ENCODE measurements around the gene WWTR1. TPM values are rescaled to one million over a fixed set of nuclear protein-coding genes. Genes with fewer than 3 reads are reported as not detected.

The WWTR1 gene
- total and polyA plus RNA-seq, 4 donors: 4.5 to 11.8 (median 9.0) TPM

- Histone ChIP-seq H3K4me1 (ENCODE audit: control insufficient read depth in 4 of 4, insufficient read depth in 4 of 4, low read length in 3 of 4) (peaks cover 0 to 10% (median 2%) of the 10 kb centered on the region in 4 donors), H3K27ac (ENCODE audit: low read depth in 1 of 2, low read length in 2 of 2) (no peak overlapping the region)
- no peak for TF ChIP-seq NR2F2 (IDR thresholded peaks at IDR 0.05)
- TF ChIP-seq HNF4A (conservative IDR thresholded peaks at IDR 0.05): no peak
- TF ChIP-seq FOXA1 (IDR thresholded peaks at IDR 0.05): no peak
- no peak for TF ChIP-seq CTCF (IDR thresholded peaks at IDR 0.05; ENCODE audit: low read depth, low read length, missing input control)
- TF ChIP-seq GABPA (IDR thresholded peaks at IDR 0.05 in 1 of 2, conservative IDR thresholded peaks at IDR 0.05 in 1 of 2): no peak
- TF ChIP-seq TAF1 (conservative IDR thresholded peaks at IDR 0.05): no peak
- TF ChIP-seq YY1 (IDR thresholded peaks at IDR 0.05): no peak
- TF ChIP-seq, protein P1, sequence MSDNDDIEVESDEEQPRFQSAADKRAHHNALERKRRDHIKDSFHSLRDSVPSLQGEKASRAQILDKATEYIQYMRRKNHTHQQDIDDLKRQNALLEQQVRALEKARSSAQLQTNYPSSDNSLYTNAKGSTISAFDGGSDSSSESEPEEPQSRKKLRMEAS (IDR thresholded peaks at IDR 0.05): no peak
- TF ChIP-seq SP1 (IDR thresholded peaks at IDR 0.05): no peak
- no peak for TF ChIP-seq HNF4G (IDR thresholded peaks at IDR 0.05)
- TF ChIP-seq, protein P2, sequence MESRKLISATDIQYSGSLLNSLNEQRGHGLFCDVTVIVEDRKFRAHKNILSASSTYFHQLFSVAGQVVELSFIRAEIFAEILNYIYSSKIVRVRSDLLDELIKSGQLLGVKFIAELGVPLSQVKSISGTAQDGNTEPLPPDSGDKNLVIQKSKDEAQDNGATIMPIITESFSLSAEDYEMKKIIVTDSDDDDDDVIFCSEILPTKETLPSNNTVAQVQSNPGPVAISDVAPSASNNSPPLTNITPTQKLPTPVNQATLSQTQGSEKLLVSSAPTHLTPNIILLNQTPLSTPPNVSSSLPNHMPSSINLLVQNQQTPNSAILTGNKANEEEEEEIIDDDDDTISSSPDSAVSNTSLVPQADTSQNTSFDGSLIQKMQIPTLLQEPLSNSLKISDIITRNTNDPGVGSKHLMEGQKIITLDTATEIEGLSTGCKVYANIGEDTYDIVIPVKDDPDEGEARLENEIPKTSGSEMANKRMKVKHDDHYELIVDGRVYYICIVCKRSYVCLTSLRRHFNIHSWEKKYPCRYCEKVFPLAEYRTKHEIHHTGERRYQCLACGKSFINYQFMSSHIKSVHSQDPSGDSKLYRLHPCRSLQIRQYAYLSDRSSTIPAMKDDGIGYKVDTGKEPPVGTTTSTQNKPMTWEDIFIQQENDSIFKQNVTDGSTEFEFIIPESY (IDR thresholded peaks at IDR 0.05): no peak
- TF ChIP-seq EGR1 (IDR thresholded peaks at IDR 0.05; ENCODE audit: low read depth in 2 of 2): no peak
- no peak for TF ChIP-seq RAD21 (IDR thresholded peaks at IDR 0.05)
- TF ChIP-seq, protein P3, sequence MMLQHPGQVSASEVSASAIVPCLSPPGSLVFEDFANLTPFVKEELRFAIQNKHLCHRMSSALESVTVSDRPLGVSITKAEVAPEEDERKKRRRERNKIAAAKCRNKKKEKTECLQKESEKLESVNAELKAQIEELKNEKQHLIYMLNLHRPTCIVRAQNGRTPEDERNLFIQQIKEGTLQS (IDR thresholded peaks at IDR 0.05): no peak
- TF ChIP-seq RXRA (IDR thresholded peaks at IDR 0.05): no peak
- TF ChIP-seq FOXA2 (IDR thresholded peaks at IDR 0.05): no peak
- TF ChIP-seq, protein P4, sequence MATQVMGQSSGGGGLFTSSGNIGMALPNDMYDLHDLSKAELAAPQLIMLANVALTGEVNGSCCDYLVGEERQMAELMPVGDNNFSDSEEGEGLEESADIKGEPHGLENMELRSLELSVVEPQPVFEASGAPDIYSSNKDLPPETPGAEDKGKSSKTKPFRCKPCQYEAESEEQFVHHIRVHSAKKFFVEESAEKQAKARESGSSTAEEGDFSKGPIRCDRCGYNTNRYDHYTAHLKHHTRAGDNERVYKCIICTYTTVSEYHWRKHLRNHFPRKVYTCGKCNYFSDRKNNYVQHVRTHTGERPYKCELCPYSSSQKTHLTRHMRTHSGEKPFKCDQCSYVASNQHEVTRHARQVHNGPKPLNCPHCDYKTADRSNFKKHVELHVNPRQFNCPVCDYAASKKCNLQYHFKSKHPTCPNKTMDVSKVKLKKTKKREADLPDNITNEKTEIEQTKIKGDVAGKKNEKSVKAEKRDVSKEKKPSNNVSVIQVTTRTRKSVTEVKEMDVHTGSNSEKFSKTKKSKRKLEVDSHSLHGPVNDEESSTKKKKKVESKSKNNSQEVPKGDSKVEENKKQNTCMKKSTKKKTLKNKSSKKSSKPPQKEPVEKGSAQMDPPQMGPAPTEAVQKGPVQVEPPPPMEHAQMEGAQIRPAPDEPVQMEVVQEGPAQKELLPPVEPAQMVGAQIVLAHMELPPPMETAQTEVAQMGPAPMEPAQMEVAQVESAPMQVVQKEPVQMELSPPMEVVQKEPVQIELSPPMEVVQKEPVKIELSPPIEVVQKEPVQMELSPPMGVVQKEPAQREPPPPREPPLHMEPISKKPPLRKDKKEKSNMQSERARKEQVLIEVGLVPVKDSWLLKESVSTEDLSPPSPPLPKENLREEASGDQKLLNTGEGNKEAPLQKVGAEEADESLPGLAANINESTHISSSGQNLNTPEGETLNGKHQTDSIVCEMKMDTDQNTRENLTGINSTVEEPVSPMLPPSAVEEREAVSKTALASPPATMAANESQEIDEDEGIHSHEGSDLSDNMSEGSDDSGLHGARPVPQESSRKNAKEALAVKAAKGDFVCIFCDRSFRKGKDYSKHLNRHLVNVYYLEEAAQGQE (IDR thresholded peaks at IDR 0.05): no peak
- TF ChIP-seq JUND (IDR thresholded peaks at IDR 0.05): no peak
Observed at GRCh38 chr3:149514471-149514870, 143.4 kb downstream of the WWTR1 start.

More at GRCh38 chr3:149514471-149514870, 143.4 kb downstream of the WWTR1 start:
- no peak overlapping the region for H3K4me3 ChIP-seq (ENCODE audit: low read depth in 1 of 3, low read length in 3 of 3)
- H3K9ac ChIP-seq (ENCODE audit: low read depth in 1 of 2, low read length in 2 of 2): no peak overlapping the region
- no peaks in the 10 kb centered on the region for H3K9me3 ChIP-seq (ENCODE audit: control insufficient read depth in 4 of 4, low read length in 3 of 4)
- H3K27me3 ChIP-seq (ENCODE audit: control insufficient read depth in 4 of 4, insufficient read depth in 4 of 4, low read length in 3 of 4): no peaks in the 10 kb centered on the region
- H3K36me3 ChIP-seq (ENCODE audit: control insufficient read depth in 4 of 4, insufficient read depth in 3 of 4, low read depth in 1 of 4, low read length in 3 of 4): no peaks in the 10 kb centered on the region
- no peak for DNase-seq (ENCODE audit: low spot score)
- WGBS: 92% methylated on average over 2 of the region's 2 CpGs

Data from liver (tissue), 9 donors.